Measurements from ENCODE around the gene DGCR2.

GRCh38 chr22:19082101-19082500 is 40.1 kb downstream of the DGCR2 start:
- TF ChIP-seq REST (IDR thresholded peaks at IDR 0.05; ENCODE audit: insufficient replicate concordance, low read depth) (no peak), CTCF (IDR thresholded peaks at IDR 0.05; ENCODE audit: insufficient read depth, low read length) (no peak), POLR2AphosphoS5 (IDR thresholded peaks at IDR 0.05; ENCODE audit: low read depth) (no peak), SPI1 (IDR thresholded peaks at IDR 0.05; ENCODE audit: borderline replicate concordance, low read depth) (no peak)

Data from HL-60 (cell line).